Left renal pelvis (tissue), 4 donors: ENCODE data around the gene RAD9B. TPM values are rescaled to one million over a fixed set of nuclear protein-coding genes. Genes with fewer than 3 reads are reported as not detected.
"Not testable (repeated sequence)": the region's sequence is repeated elsewhere in the genome, so short reads cannot be mapped to it uniquely, and the experiment has no call there.

ENCODE experiments used
- DNase-seq, 4 donors: peaks; one replicate each; pipeline ENCODE4 v3.0.0-alpha.2; 2013; ENCODE audit warnings: low read depth in 4 of 4, low spot score in 3 of 4
- polyA plus RNA-seq, 4 donors: library from polyadenylated mRNA; unstranded; fragments of 120-200 nt; gene quantifications; one replicate each; pipeline ENCODE4 v1.2.1, GENCODE V29; 2013; ENCODE audit not compliant: insufficient read length in 4 of 4

The RAD9B gene
- polyA plus RNA-seq = 1 to 10 TPM; 1.1 to 1.5 (median 1.3) TPM

GRCh38 chr12:110501752-110502738, at the start of gene RAD9B, which contains the start of gene VPS29:
TSS of gene RAD9B (plus strand) at chr12:110502331. CDS start at chr12:110502338, 7 bp downstream.
TSS of gene VPS29 (minus strand) at chr12:110502111. CDS start at chr12:110502051, 60 bp downstream.
- peak; percentile 94 to 97 (median 96) for DNase-seq

GRCh38 chr12:110453569-110454296, 48.4 kb upstream of the RAD9B start:
- DNase-seq = no peak

DNA sequence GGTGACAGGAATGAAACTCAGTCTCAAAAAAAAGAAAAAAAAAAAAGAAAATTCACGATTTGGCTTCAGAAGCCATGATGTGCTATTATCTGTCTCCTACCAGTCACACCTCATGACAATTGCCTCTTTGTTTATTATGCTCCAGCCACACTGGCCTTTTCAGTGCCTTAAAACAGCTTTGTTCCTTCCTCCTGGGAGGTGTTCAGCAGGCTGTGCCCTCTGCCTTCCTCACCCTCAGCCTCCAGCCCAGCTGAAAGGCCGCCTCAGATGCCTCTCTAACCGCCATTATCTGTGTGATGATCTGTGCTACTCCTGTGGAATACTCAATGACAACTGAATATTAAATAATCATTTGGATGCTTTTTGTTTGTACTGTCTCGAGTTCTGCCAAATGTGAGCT, 43.4 kb upstream of the RAD9B start:
- DNase-seq = no peak

DNA sequence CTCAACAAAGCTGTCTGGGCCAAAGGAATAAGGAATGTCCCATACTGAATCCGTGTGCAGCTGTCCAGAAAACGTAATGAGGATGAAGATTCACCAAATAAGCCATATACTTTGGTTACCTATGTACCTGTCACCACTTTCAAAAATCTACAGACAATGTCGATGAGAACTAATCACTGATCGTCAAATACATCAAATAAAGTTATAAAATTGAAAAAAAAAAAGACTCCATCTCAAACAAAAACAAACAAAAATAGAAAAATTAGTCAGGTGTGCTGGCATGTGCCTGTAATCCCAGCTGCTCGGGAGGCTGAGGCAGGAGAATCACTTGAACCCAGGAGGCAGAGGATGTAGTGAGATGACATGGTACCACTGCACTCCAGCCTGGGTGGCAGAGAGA, 40.9 kb upstream of the RAD9B start:
- not testable (repeated sequence) for DNase-seq

DNA sequence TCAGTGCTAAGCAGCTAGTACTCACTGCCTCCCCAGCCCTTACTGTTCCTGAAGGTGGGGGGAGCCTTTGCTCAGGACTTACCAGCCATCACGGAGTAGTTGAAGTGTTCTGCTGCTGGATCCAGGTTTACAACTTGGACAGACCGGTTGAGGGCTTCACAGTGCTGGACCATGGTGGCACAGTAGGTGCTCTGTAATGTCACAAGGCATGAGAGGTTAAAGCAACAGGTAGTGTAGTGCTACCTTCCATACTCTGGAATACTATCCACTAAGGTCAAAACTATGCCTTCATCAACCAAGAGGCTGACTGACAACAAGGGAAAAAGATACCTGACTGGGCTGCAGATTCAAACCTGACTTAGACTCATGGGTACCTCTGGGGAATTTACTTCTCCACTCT, 37.1 kb upstream of the RAD9B start:
- DNase-seq = no peak

GRCh38 chr12:110465765-110466164, 36.4 kb upstream of the RAD9B start:
- DNase-seq = not testable (repeated sequence)

DNA sequence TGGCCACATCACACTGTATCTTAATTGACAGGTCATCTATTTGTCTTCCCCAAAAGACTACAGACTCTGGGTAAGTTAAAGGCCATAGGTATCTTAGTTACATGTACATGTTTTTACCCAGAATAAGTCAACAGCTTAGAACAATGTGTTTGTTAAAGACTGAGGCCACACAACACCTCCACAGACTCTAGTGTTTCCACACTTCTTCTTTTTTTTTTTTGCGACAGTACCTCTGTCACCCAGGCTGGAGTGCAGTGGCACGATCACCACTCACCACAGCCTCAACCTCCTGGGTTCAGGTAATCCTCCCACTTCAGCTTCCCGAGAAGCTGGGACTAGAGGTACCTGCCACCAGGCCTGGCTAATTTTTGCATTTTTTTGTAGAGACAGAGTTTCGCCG, 35.3 kb upstream of the RAD9B start:
- no peak for DNase-seq

DNA sequence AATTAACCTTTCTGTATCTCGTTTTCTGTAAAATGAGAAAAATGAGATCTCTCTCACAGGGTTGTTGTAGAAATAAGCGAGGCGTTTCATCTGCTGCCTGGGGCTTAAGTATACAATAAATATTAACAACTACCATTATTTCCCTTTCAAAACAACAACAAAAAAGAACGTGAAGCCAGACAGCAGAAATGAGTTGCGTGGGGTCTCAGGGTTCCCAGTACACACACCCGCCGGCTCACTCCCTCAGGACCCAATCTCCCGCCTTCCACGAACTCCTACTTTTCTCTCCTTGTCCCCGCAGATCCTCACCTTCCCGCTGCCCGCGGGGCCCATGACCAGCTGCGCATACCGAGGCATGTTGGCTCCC, 34.3 kb upstream of the RAD9B start:
- DNase-seq = no peak

DNA sequence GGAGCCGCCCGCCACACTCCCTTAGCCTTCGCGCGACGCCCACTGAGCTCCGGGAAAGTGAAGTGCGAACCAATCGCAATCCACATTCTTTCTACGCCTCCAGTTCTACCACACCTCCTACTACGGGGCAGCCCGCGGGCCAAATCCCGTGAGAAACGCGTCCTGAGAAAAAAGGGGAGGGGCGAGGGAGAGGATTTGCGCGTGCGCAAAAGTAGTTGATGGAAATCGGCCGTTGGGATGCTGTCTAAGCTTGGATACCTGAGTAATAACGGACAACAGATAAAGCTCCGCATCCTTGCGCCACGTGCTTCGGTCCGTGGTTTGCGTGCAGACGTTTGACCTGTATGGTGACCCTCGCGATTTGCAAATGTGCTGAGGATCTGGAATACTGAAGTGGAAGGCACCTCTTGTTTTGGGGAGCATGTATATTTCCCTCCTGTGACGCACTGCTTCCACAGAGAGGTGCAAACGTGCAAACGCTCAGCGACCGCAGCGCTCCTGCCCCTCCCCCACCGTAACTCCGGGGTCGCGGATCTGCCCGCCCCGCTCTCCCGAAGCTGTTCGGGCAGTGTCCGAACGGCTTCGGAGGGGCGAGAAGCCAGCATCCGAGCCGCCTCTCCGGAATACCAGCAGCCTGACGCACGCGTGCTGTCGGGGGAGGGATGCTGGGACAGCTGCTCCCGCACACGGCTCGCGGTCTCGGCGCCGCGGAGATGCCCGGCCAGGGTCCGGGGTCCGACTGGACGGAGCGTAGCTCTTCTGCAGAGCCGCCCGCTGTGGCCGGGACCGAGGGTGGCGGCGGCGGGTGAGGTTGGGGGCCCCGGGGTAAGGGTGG, 33.7 kb upstream of the RAD9B start, which contains the start of the genes FAM216A and GPN3:
Gene FAM216A, plus strand, starts transcription at position 632 of the 835 bp plus-strand sequence. Its CDS starts 31 bp downstream, at position 663.
Gene GPN3, minus strand, starts transcription at position 44 of the 835 bp plus-strand sequence. CDS start 54 bp downstream, outside the sequence.
- peak; percentile 97 to 99 (median 97) for DNase-seq

DNA sequence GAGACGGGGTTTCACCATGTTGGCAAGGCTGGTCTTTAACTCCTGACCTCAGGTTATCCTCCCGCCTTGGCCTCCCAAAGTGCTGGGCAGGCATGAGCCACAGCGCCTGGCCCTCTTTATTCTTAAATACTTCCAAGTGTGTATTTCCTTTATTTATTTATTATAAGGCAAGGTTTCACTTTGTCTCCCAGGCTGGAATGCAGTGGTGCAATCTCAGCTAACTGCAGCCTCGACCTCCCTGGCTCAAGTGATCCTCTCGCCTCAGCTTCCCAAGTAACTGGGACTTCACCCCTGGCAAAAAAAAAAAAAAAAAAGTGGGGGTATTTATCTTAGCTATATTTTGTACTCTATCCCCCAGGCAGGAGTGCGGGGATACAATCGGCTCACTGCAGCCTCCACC, 26.7 kb upstream of the RAD9B start:
- no peak for DNase-seq

DNA sequence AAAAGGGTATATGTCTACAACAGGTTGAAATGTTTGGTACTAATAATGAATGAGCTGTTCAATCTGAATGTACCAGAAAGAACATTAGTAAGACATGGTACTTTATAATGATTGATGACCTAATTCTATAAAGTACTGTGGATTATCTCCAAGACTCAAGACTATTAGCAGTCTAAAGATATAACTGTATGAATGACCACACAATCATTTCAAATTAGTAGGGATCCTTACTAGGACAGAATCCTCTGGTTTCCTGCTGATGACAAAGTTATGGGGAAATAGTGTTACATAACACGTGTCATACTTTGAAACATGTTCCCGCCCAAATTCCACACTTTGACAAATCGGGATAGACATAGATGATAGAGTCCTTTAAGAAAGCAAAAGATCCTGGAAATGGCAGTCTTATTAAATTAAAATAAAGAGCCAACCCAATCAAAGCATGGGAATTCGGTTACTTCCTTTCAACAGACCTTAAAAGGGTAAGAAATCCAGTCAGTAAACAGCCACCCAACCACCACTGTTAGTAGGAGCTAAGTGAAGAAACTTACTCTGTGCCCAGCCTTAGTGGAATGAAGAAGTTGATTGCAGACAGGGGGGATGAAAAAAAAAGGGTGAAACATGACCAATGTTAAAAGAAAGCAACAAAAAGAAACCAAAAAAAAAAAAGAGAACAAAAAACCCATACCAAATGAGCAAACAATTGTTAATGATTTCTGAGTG, 3.0 kb upstream of the RAD9B start:
- no peak for DNase-seq

GRCh38 chr12:110501399-110501751, 756 bp upstream of the RAD9B start:
- peak; percentile 2 to 14 (median 10) for DNase-seq

DNA sequence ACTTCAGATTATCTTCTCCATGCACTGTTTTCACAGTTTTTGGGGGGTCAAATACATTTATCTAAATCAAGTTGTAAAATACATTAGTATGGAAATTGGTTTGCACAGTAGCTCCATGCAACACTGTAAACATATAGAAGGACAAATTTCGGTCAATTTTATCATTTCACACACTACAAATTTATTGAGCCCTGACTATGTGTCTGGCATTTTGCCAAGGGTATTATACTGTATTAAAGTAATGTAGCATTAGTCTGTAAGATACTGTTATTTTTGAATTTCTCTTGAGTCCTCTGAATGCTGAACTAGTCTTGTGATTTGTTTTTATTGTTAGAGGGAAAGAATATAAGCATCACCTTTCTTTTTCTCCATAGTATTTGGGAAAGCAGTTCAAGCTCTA, 1.3 kb downstream of the RAD9B start:
- DNase-seq = no peak

GRCh38 chr12:110505332-110505731, 3.2 kb downstream of the RAD9B start:
- no peak for DNase-seq

GRCh38 chr12:110508071-110508586, 6.0 kb downstream of the RAD9B start:
- no peak for DNase-seq

DNA sequence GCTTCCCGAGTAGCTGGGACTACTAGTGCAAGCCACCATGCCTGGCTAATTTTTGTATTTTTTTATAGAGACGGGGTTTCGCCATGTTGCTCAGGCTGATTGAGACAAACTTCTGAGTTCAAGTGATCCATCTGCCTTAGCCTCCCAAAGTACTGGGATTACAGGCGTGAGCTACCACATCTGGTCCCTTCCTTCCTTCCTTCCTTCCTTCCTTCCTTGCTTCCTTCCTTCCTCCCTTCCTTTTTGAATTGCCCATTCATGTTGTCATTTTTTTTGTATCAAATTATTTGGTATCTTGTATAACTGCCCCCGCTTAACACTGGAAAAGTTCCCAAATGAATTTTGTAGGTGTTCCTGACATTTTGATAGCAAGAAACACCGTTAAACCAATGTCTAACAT, 11.7 kb downstream of the RAD9B start:
- no peak for DNase-seq

DNA sequence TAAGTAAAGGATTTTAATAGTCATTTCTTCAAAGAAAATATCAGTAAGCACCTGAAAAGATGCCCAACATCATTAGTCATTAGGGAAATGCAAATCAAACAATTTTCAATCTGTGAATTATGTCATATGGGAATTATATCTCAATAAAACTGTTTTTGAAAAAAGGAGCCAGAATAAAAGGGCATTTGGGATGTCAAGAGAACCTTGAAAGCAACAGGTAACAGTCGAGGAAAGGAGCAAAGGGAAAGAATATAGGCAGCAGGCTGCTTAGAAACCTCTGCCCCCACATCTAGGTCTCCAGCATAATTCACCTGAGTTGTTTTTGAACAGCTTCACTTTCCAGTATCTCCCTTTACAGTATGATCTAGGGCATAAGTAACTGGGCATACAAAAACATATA, 12.2 kb downstream of the RAD9B start:
- DNase-seq = no peak

GRCh38 chr12:110516995-110517394, 14.9 kb downstream of the RAD9B start:
- no peak for DNase-seq

- DNase-seq = not testable (repeated sequence)
Observed at GRCh38 chr12:110518014-110518413, 15.9 kb downstream of the RAD9B start.
